Measurements from ENCODE around the gene CDC73. TPM values are rescaled to one million over a fixed set of nuclear protein-coding genes. Genes with fewer than 3 reads are reported as not detected.

The CDC73 gene
- total RNA-seq, 1 experiment from 2014 or later, result 62.5 TPM

GRCh38 chr1:193221651-193222050 is 99.8 kb downstream of the CDC73 start:
- no peak overlapping the region for H3K4me3 Mint-ChIP-seq
- Histone ChIP-seq H3T11ph (ENCODE audit: low read length) (no peak overlapping the region), H2BK12ac (ENCODE audit: insufficient read length, low read depth, low read length) (no peak overlapping the region), H4K8ac (replicated peaks; ENCODE audit: insufficient read length, low read depth, low read length) (no peak overlapping the region), H3K27me3 (ENCODE audit: insufficient read depth, low read length) (no peaks in the 10 kb centered on the region), H3K4me2 (ENCODE audit: insufficient read depth, insufficient read length, low read length) (no peak overlapping the region), H3K23me2 (ENCODE audit: insufficient read length, low read depth, low read length, poor library complexity, severe bottlenecking) (no peaks in the 10 kb centered on the region), H3K56ac (ENCODE audit: insufficient read length, low read depth, low read length) (no peak overlapping the region), H4K91ac (ENCODE audit: insufficient read length, low read depth, low read length) (no peak overlapping the region), H3K9ac (ENCODE audit: extremely low read depth, insufficient read length, low read length) (no peak overlapping the region), H2BK5ac (ENCODE audit: insufficient read length, low read length) (no peak overlapping the region), H3K27ac (ENCODE audit: insufficient read length, low read depth, low read length) (no peak overlapping the region), H4K20me1 (ENCODE audit: control insufficient read depth, insufficient read depth, insufficient read length) (no peaks in the 10 kb centered on the region), H3K79me1 (ENCODE audit: insufficient read depth, low read depth, low read length, poor library complexity, severe bottlenecking) (no peaks in the 10 kb centered on the region), H3K14ac (ENCODE audit: insufficient read depth, low read length) (no peak overlapping the region), H2BK20ac (ENCODE audit: low read depth, low read length, poor library complexity, severe bottlenecking) (no peak overlapping the region), H3K9me3 (ENCODE audit: control insufficient read depth, low read depth, low read length) (no peaks in the 10 kb centered on the region), H3K18ac (ENCODE audit: insufficient read length, low read depth, low read length) (no peak overlapping the region), H2AFZ (ENCODE audit: low read length) (no peak overlapping the region), H2BK15ac (ENCODE audit: low read depth, low read length) (no peak overlapping the region), H2AK5ac (ENCODE audit: insufficient read length, low read length) (no peak overlapping the region), H3K79me2 (ENCODE audit: insufficient read depth, low read length) (no peaks in the 10 kb centered on the region; the same call in 1 of the 2 replicates), H4K5ac (ENCODE audit: insufficient read length, low read depth, low read length) (no peak overlapping the region), H3K4ac (ENCODE audit: low read depth, low read length) (no peak overlapping the region), H3K4me1 (ENCODE audit: insufficient read depth, low read length) (peaks cover 2% of the 10 kb centered on the region; the same call in 1 of the 2 replicates), H3K23ac (ENCODE audit: insufficient read length, low read depth, low read length) (no peak overlapping the region), H2BK120ac (ENCODE audit: low read depth, low read length, poor library complexity, severe bottlenecking) (no peak overlapping the region)
- TF ChIP-seq CTCF (conservative IDR thresholded peaks at IDR 0.05), result no peak
- H3K27me3 Mint-ChIP-seq (ENCODE audit: low read depth), result no peaks in the 10 kb centered on the region
- H3K9me3 Mint-ChIP-seq, result no peaks in the 10 kb centered on the region
- H3K36me3 Mint-ChIP-seq (ENCODE audit: insufficient read depth in 1 of 3, low read depth in 3 of 3), result peaks cover 6 to 24% (median 19%) of the 10 kb centered on the region in 3 experiments; a peak in 6 of 7 replicates
- DNase-seq, result no peak
- peaks cover 22 to 30% of the 10 kb centered on the region in 2 experiments for H3K4me1 Mint-ChIP-seq
- peak overlapping the region in 1 of 3 experiments; percentile 79; a peak in 1 of 7 replicates for H3K27ac Mint-ChIP-seq

All from H9 (cell line).